Tracheal epithelial cell (primary cell): ENCODE measurements around the gene PZP. TPM values are rescaled to one million over a fixed set of nuclear protein-coding genes. Genes with fewer than 3 reads are reported as not detected.

ENCODE experiments used
- total RNA-seq: library from RNA; depleted of rRNA; stranded (reverse); fragments of >200 nt; gene quantifications from 2 replicates; pipeline ENCODE4 v1.2.1, GENCODE V29; 2014

The PZP gene
- total RNA-seq = not detected in 2 replicates

GRCh38 chr12:9208229-9208628 is at the start of gene PZP:
TSS of gene PZP (minus strand) at chr12:9208395. CDS start at chr12:9208341, 54 bp downstream.

GRCh38 chr12:9115731-9116559 is 92.2 kb downstream of the PZP start, which contains the start of gene A2M:
TSS of gene A2M (minus strand) at chr12:9115919. CDS start at chr12:9115849, 70 bp downstream.

Other genes starting within 250 kb of the PZP start
- gene KLRG1, start 218.8 kb downstream of the PZP start, total RNA-seq = 0.24 TPM in 1 of 2 replicates, not detected in the other
- 0.72 TPM in 1 of 2 replicates, not detected in the other for gene A2M, start 92.5 kb downstream of the PZP start, total RNA-seq